CD4-positive, alpha-beta T cell treated with Interleukin-6 for 4 hours (primary cell): ENCODE data around the gene NMRK2.

Experiments
- DNase-seq: peaks from one replicate; pipeline ENCODE4 v3.0.0-alpha.2; 2020; ENCODE audit warnings: mixed read lengths

Gene NMRK2

GRCh38 chr19:3982701-3983541 is 50.1 kb downstream of the NMRK2 start:
- DNase-seq: no peak

- no peak for DNase-seq
These were observed 50.7 kb downstream of the NMRK2 start for GRCh38 chr19:3983542-3983914.

- no peak for DNase-seq
These were observed 51.2 kb downstream of the NMRK2 start for GRCh38 chr19:3983936-3984583.

GRCh38 chr19:3984584-3984907 is 51.7 kb downstream of the NMRK2 start:
- no peak for DNase-seq

GRCh38 chr19:3984908-3985642 is 52.2 kb downstream of the NMRK2 start, which contains the start of gene EEF2:
Gene EEF2 (minus strand): TSS chr19:3985463. CDS start chr19:3985380, 83 bp downstream.
- DNase-seq: peak; percentile 92

GRCh38 chr19:3985643-3986259 is 52.9 kb downstream of the NMRK2 start:
- no peak for DNase-seq

GRCh38 chr19:3986260-3987041 is 53.6 kb downstream of the NMRK2 start:
- DNase-seq: peak; percentile 76

GRCh38 chr19:3987619-3988371 is 54.9 kb downstream of the NMRK2 start:
- peak; percentile 93 for DNase-seq

GRCh38 chr19:3990815-3991117 is 57.9 kb downstream of the NMRK2 start:
- DNase-seq: no peak
